K562 (cell line): ENCODE data around the gene OR51V1. TPM values are rescaled to one million over a fixed set of nuclear protein-coding genes. Genes with fewer than 3 reads are reported as not detected.

Experiments
- BACH1 ChIP-seq: fragments of 200-800 bp; sonication (Bioruptor generic); IDR thresholded peaks from 2 replicates; pipeline ENCODE4 v1.6.1; 2016; ENCODE audit warnings: missing genetic modification characterization, missing compliant biosample characterization
- CHD2 ChIP-seq: IDR thresholded peaks from 2 replicates; pipeline ENCODE4 v1.6.1; 2011; ENCODE audit warnings: low read depth, low read length
- CREM ChIP-seq: IDR thresholded peaks from 2 replicates; pipeline ENCODE4 v1.6.1; 2014; ENCODE audit warnings: antibody characterized with exemption, low read depth
- EWSR1 ChIP-seq: fragments of 450-650 bp; IDR thresholded peaks from 2 replicates; pipeline ENCODE4 v1.6.1; 2018; ENCODE audit warnings: borderline replicate concordance, mild to moderate bottlenecking, low read depth, moderate library complexity; ENCODE audit not compliant: partially characterized antibody
- FOXK2 ChIP-seq, 2 experiments: fragments of 450-650 bp; IDR thresholded peaks in 1 of 2; conservative IDR thresholded peaks in 1 of 2; 2 replicates each; pipeline ENCODE4 v1.6.1; 2016; ENCODE audit warnings: low read depth in 2 of 2, mild to moderate bottlenecking in 1 of 2
- HMBOX1 ChIP-seq: sonication (generic); IDR thresholded peaks from 2 replicates; pipeline ENCODE4 v1.6.1; 2016
- KAT7 ChIP-seq: sonication (generic); formaldehyde crosslinking; IDR thresholded peaks from 2 replicates; pipeline ENCODE4 v1.8.0; 2022; ENCODE audit warnings: missing genetic modification reagents, mild to moderate bottlenecking, borderline replicate concordance
- LCOR ChIP-seq: sonication (generic); formaldehyde crosslinking; IDR thresholded peaks from 2 replicates; pipeline ENCODE4 v1.8.0; 2022; ENCODE audit warnings: mild to moderate bottlenecking, missing genetic modification reagents
- MAFF ChIP-seq: IDR thresholded peaks from 2 replicates; pipeline ENCODE4 v1.6.1; 2012; ENCODE audit warnings: low read length, improper control_type of control experiment
- MGA ChIP-seq: fragments of 450-650 bp; IDR thresholded peaks from 2 replicates; pipeline ENCODE4 v1.6.1; 2016; ENCODE audit warnings: mild to moderate bottlenecking, moderate library complexity
- NFE2 ChIP-seq: IDR thresholded peaks from 2 replicates; pipeline ENCODE4 v1.6.1; 2014; ENCODE audit warnings: antibody characterized with exemption, low read depth
- POLR2G ChIP-seq: fragments of 200-400 bp; formaldehyde crosslinking; IDR thresholded peaks from 2 replicates; pipeline ENCODE4 v1.6.1; 2017; ENCODE audit warnings: low read depth, mild to moderate bottlenecking, antibody characterized with exemption, low read length, moderate library complexity
- WHSC1 ChIP-seq: IDR thresholded peaks from one replicate; pipeline ENCODE4 v1.6.1; 2012; ENCODE audit warnings: low read length, control low read depth, inconsistent platforms
- ZEB2 ChIP-seq: fragments of 450-650 bp; IDR thresholded peaks from 2 replicates; pipeline ENCODE4 v1.6.1; 2016
- ZNF561 ChIP-seq: fragments of 450-650 bp; formaldehyde crosslinking; conservative IDR thresholded peaks from 2 replicates; pipeline ENCODE4 v1.4.0; 2020; ENCODE audit warnings: mild to moderate bottlenecking, moderate library complexity
- ZNF589 ChIP-seq: fragments of 200-800 bp; sonication (Bioruptor generic); IDR thresholded peaks from 2 replicates; pipeline ENCODE4 v1.6.1; 2016; ENCODE audit warnings: low read depth, missing genetic modification characterization, missing compliant biosample characterization
- polyA plus RNA-seq, 8 experiments: library from polyadenylated mRNA; depleted of rRNA in 4 of 8; stranded (reverse) in 5 of 8; unstranded in 3 of 8; fragments of >200 nt; fragmentation: Nextera tagmentation in 2 of 8; fragmentation: Illumina TruSeq in 1 of 8; extraction: Ambion mirVana in 2 of 8; extraction: Trizol in 1 of 8; gene quantifications; 2 replicates each; pipeline versions ENCODE4 v1.2.1 to v1.2.3, GENCODE V29; 2011 to 2014; ENCODE audit warnings: inconsistent platforms in 1 of 8, missing spikeins in 1 of 8
- total RNA-seq, 7 experiments: library from RNA; depleted of rRNA in 6 of 7; stranded (reverse); fragments of >200 nt in 6 of 7; fragmentation: Illumina TruSeq in 2 of 7; extraction: Trizol in 2 of 7; gene quantifications; 2 replicates each; pipeline versions ENCODE4 v1.2.1 to v1.2.3, GENCODE V29; 2011 to 2021; ENCODE audit warnings: low replicate concordance in 1 of 7

The OR51V1 gene
- total and polyA plus RNA-seq, 9 of the 15 experiments (the other 6 are each of a cell fraction or from before 2014, with no cell fraction given), result not detected

- TF ChIP-seq MGA, result peak; percentile 81
- no peak for TF ChIP-seq WHSC1
- TF ChIP-seq ZNF561 (CRISPR knock-in tag), result no peak
- peak; percentile 71; the same call in 1 of the 2 replicates for TF ChIP-seq ZEB2
- peak; percentile 13 for TF ChIP-seq MAFF
- TF ChIP-seq POLR2G, result peak; percentile 39; the same call in 1 of the 2 replicates
- 0 out of 2 replicates have a peak, but pooled peaks have one; percentile 29 for TF ChIP-seq LCOR (CRISPR knock-in tag)
- TF ChIP-seq NFE2, result 0 out of 2 replicates have a peak, but pooled peaks have one; percentile 19
- 0 out of 2 replicates have a peak, but pooled peaks have one; percentile 43 for TF ChIP-seq KAT7
- TF ChIP-seq CHD2, result peak; percentile 20; the same call in 1 of the 2 replicates
- TF ChIP-seq ZNF589 (CRISPR knock-in tag), result peak; percentile 44
- peak; percentile 37; the same call in 1 of the 2 replicates for TF ChIP-seq HMBOX1
- TF ChIP-seq EWSR1, result peak; percentile 56
- TF ChIP-seq CREM, result peak; percentile 54; the same call in 1 of the 2 replicates
- peak; percentile 74 to 78 for TF ChIP-seq FOXK2 (conservative IDR thresholded peaks at IDR 0.05 in 1 of 2, IDR thresholded peaks at IDR 0.05 in 1 of 2; ENCODE audit: low read depth in 2 of 2)
- TF ChIP-seq BACH1 (tag), result 0 out of 2 replicates have a peak, but pooled peaks have one; percentile 32
These were observed 42.7 kb upstream of the OR51V1 start (continued) for GRCh38 chr11:5242933-5243815.
